NCI-H345 (cell line): ENCODE results near the gene PROM2.

ENCODE experiments used
- DNase-seq: peaks from one replicate; lab custom pipeline; 2025; lab: John Stamatoyannopoulos, UW

PROM2 gene

DNA sequence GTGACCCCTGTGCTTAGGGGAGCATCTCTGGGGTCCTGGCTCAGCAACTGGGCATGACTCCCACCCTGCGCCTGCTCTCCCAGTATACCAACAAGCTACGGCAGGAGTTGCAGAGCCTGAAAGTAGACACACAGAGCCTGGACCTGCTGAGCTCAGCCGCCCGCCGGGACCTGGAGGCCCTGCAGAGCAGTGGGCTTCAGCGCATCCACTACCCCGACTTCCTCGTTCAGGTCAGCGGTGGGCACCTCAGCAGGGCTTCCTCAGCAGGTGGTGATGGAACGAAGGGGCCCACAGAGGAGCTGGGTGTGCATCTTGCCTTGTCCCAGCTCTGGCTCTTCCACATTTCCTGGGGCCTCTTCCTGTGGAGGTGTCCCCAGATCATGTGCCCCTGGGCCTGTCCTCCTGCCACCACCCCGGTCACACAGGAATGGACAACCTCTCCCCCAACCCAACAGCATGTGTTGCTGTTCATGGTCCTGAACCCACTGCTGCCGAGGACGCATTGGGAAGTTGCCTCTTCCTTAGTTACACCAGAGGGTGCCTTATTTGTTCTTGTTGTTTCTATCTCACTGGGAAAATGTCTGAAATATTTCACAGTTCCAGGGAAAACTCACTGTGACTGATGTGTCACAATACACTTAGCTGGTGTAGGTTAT, 10.8 kb downstream of the PROM2 start:
- no peak for DNase-seq

DNA sequence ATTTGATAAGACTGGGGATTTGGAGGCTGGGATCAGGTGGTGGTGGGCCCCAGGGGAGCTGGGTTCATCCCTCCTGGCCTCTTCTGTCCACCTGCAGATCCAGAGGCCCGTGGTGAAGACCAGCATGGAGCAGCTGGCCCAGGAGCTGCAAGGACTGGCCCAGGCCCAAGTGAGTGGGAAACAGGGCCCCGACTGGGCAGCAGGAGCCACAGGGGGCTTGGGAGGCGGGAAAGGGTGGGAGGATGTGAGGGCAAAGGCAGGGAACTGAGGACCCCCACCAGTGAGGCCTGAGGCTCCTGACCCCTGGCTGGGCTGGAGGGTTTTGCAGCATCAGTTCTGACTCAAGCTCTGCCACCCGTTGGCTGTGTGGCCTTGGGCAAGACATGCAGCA, 11.3 kb downstream of the PROM2 start:
- DNase-seq: no peak

DNA sequence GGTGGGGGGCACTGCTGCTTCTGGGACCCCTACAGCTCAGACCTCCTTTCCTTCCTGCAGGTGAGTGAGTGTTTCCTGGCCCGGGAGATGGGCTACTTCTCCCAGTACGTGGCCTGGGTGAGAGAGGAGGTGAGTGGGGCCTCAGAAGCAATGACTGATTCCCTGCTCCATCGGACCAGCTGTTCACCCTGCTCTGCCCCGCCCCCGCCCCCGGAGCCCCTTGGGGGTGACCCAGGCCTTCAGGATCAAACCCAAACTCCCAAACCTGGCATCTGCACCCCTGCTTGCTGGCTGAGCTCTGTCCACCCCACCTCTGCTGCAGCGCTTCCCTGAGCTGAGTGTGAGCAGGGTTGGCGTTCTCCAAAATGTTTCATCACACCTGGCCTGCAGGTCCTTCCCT, 13.1 kb downstream of the PROM2 start:
- DNase-seq: no peak

DNA sequence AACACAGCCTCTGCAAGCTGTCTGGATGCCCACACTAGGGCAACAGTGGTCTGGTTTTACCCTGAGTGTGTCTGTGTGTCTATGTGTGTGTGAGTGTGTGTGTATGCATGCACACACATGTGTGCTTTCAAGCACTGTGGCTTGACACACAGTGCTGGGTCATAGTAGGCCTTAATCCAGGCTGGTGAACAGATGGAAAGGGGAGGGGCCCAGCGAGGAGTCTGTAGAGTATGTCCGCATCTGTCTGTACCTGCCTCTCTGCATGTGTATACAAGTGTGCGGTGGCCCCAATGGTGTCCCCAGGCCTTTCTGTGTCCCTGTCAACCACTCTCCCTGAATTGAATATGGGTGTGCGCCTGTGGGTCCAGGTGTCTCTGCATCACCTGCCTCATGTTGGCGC, 13.6 kb downstream of the PROM2 start:
- no peak for DNase-seq

DNA sequence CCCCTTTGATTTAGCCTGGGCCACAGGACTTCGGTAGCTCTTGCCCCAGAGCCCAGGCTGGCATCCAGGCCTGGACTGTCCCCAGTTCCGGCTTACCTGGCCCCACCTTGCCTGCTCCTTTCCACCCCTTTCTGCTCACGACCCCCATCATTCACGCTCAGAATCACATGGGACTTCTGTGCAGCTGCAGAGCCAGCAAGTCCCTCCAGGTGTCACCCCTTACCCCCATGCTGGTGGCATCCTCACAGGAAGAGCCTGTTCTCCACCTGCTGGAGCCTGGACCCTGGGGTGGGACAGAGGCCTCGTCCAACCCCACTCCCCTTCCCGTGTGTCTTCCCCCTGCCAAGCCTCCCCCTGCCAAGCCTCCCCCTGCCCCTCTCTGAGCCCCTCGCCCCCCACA, 15.0 kb downstream of the PROM2 start:
- DNase-seq: peak; percentile 22

DNA sequence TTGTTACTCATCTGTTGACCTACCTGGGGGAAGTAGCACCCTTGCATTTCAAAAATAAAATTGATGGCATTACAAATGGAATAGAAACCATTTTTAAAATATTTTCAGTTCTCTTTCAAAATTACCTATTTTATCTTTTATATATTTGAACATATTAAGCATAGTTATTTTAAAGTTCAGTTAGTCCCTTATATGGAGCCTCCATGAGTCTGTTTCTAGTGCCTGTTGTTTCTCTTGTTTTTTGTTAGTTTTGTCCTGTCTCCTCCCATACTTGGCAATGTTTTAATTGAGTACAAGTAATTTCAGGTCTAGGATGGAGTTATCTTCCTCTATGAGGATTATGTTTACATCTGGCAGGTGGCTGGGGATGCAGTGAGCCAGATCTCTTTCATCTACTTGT, 17.0 kb downstream of the PROM2 start:
- DNase-seq: no peak

DNA sequence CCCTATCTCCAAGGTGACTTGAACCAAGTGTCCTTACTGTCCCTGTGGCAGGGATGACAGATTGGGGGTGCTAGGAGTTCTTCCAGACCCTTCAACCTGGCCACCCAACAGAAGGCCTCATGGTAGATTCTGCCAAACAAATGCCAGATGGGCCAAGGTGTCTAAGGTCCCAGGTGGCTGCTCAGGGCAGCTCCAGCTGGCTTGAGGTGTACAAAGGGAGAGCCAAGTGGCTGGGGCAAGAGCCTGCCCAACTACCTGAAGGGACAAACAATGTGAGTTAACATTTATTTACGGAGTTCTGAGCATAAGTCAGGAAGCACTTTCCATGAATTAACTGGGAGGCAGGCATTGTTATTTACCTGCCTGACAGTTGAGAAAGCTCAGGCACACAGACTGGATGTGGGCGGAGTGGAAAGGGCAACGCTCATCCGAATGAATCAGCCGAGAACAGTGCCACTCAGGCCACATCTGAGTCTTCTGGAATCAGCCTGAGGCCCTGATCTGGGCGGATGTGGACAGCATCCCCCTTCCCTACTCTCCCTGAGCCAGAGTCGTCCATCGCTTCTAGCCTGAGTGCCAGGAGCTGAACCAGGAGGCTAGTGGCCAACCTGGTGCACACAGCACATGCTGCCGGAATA, 18.5 kb downstream of the PROM2 start:
- no peak for DNase-seq

DNA sequence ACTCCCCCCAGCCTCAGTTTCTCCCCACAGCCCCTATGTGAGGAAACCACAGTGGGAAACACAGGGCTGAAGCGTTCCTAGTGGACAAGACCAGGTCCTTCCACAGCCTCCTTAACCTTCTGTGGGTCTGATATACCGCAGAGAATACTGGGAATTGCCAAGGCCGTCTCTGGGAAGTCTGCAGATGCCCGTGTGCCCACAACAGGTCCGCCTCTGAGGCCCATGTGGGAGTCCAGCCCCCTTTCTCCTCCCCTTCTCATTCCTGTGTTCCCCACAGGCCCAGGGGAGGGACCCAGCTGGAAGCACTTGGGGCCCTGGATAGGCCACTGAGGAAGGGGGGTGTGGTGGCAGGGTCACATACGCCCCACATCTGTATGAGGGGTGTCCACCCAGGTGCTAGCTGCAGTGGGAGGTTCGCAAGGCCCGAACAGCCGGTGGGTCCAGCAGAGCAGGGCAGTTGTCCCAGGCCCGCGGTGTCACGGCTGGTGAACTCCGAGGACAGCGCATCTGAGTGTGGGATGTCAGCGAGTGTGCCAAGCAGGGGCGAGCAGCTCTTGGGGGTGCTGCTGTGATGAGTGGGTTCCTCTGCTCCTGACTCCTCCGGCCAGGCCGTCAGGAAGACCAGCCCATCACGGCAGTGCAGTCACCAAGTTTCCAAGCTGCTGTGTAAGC, 20.5 kb downstream of the PROM2 start:
- DNase-seq: no peak

DNA sequence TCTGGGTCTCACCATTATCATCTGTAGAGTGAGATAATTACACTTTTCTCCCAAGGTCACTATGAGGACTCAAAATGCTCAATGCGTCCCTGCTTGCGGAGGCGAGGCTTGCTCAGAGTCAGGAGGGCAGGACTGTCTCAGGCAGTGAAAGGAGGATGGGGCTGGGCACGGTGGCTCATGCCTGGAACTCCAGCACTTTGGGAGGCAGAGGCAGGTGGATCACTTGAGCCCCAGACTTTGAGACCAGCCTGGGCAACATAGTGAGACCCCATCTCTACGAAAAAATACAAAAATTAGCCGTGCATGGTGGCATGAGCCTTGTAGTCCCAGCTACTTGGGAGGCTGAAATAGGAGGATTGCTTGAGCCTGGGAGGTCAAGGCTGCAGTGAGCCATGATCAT, 21.1 kb downstream of the PROM2 start:
- no peak for DNase-seq

DNA sequence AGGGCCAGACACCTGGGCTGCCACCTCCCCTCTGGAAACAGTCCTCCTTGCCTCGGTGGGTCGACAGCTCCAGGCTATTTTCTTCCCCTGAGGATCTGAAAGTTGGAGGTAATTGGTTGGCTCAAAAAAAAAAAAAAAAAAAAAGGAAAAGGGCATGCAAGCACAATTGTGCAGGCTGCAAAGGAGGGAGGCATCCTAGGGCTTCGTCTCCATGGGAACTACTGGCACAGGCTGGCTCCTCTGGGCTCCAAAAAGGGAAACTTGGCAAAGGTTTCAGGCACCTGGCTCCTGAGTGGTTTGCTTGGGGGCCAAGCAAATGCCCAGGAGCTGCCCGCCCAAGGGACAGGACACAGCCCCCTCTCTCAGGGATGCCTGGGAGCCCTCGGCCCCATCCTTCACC, 21.8 kb downstream of the PROM2 start:
- peak; percentile 87 for DNase-seq

DNA sequence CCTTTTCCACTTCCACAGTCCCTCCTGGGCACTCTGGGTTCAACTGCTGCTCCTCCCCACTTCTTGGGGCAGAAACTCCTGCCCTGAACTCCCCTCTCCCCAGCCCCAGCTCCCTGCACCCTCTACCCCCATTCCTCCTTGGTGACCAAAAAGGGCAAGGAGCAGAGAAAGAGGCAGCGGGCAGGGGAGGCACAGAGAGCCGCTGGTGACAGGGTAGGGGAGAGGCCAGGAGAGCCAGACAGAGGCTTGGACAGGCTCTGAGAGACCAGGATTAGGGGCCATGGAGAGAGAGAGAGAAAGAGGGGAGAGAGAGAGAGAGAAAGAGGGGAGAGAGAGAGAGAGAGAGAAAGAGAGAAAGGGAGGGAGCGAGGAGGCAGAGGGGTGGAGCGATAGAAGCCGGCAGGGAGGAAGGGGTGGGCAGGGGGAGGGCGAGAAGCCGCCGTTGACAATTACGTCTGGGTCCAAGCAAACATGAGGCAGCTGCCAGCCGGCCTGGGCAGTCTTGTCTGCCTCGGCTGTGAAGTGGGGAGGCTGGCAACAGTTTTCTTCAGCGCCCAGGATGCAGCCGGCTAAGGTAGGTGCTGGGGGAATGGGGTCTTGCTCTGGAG, 22.7 kb downstream of the PROM2 start, which contains the start of gene KCNIP3:
Gene KCNIP3, plus strand, starts transcription at position 468 of the 608 bp plus-strand sequence. Its CDS starts 92 bp downstream, at position 560.
- DNase-seq: peak; percentile 77

DNA sequence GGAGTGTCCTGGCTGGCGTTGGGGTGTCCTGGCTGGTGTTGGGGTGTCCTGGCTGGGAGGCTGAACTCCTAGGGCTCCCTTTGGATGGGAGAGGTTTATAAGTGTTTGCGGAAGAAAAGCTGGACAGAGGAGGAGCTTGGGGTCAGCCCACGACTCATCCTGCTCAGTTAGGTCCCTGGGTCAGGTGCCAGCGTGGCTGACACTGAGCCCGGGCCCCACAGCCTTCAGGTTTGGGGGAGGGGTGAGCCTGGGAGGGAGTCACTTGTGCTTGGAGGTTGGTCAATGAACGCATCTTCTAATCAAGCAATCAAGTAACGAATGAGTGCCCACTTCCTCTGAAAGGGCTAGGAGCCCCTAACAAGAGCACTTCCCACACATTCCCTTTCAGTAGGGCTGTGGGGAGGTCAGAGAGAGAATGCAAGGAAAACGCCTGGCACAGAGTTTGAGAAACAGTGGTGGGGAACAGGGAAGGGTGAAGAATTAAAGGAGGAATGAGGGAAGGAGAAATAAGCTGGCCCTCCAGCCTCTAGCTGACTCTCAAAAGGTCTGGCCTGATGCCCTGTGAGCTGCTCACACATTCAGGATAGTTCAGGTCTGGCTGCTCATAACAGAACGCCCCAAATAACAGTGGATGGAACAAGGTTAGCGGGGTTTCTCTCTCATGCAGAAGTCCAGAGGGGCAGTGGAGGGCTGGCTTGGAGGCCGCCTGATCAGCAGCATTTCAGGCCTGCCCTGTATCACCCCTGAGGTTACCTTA, 23.6 kb downstream of the PROM2 start:
- no peak for DNase-seq

DNA sequence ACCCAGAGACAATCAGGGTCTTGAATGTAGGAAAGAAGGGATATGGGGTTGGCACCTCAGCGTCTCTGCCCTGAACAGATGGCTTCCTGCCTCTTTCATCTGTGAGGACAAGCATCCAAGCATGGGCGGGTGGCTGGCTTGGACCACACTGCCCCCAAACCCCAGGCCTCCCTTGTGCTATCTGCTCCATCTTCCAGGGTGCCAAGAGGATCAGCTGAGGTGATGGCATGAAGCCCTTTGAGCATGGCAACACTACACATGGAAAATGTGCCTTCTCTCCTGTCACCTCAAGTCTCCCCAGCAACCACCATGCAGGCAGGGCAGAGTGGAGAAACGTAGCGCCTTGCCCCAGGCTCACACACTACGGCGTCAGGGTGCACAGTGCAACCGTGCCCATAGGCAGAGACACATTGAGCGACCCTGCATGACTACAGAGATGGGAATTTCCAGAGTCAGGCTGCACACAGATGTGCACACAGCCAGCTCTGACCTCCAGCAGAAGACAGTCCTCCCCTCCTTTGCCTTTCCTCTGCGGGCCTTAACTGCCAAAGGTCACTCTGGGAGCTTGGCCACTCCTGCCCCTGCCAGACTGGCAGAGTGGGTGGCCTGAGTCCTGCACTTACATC, 24.4 kb downstream of the PROM2 start:
- no peak for DNase-seq

DNA sequence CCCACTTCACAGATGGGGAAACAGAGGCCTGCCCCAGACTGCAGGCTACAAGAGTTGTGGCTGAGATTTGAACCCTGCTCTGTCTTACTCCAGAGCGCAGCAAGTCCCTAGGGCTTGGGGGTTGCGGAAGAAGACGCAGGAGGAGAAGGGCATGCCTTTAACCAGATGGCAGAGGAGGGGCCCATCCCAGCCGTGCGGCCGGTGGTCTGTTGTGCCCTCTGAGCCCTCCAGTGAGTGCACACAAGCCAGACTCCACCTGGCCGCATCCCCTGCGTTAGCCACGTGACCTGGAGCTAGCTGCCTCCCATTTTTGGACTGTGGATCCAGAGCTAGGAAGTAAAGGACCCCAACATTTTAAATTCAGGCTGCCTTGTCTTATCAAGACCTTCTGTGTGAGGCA, 25.7 kb downstream of the PROM2 start:
- DNase-seq: no peak

DNA sequence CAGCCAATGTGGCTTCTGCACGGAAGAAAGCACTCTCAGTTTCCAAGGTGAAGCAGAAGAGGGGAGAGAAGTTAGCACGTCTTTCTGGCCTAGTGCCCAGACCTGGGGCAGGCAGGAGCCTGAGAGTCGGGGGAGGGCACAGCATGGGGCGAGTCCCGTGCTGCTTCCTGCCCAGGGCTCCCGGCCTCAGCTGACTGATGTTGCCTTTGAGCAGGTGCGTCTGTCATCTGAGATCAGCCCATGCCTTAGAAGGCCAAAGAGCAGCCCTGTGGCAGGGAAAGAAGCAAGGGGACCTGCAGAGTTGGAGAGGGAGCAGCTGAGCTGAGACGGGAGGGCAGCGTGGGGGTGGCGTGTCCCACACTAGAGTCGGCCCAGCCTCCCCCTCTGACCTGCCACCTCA, 26.2 kb downstream of the PROM2 start:
- peak; percentile 86 for DNase-seq

DNA sequence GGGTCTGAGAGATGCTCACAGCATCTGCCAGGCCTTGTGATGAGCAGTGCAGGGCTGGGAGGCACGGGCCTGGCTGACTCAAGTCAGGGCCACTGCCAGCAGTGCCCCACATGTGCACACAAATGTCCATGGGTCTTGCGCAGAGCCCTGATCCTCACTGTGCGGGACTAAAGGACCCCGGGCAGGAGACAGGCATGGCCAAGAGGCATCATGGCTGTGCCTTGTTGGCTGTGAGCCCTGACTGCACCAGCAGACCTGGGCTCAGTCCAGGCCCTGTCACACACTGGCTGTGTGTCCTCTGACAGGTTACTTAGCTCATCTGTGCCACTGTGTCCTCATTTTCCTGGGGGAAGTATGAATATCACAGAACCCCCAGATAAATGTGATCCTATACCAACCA, 26.9 kb downstream of the PROM2 start:
- no peak for DNase-seq

DNA sequence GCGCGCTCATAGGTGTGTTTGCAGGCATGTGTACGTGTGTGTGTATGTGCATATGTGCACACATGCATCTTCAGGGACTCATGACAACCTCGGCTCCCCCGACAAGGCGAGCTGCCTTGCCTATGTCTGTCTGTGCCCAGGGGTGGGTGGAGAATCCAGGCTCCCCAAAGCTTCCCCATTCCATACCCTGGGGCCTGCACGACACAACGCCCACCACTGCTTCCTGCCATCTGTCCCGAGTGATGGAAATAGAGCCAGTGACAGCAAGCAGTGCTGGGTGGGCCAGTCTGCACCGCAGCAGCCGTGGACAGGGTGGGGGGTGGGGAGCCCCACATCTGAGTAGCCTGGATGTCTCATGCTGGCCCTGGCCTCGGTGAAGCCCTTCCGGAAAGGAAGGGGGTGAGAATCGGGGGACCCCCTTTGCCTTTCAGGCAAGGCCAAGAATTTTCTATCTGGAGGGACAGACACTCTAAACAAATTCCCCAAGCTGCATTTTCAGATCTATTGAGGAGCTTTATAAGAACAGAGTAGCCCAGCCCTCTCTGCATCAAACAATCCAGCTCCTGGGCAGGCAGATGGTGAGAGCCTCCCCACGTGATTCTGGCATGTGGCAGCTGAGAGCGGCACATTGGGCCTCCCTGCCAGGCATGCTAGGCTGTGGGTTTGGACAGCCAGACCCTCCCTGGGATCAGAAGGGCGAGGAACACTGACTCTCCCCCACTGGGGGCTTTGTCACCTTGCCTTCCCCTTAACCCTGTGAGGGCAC, 27.8 kb downstream of the PROM2 start:
- no peak for DNase-seq

DNA sequence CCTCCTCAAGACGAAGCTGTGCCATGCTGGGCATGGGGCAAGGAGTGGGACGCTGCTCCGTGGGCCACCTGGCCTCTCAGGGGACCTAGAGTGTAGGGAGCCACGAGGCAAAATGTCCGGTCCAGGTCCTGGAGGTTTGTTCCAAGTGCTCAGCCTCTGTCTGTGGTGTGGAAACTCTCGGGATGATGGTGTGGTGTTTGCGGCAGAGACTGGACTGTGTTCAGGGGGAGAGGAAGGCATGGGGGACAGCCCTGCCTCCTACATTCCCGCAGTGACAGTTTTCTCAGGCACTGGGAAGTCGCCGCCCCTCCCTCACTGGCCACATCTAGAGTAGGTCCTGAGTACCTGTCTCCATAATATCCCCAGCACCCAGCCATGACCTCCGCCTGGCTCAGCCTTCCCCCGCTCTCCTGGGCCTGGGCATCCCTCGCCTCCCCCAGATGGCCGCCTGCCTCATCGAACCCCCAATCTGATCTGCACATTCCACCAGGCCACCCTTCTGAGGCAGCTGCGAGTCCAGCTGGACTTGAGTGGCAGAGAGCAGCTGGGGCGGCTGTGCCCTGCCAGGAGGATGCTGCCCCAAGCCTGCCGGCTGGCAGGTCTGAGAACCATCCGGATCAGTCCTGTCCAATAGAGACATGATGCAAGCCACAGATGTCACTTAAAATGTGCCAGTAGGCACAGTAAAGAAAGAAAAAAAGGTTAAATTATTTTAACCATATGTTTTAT, 29.1 kb downstream of the PROM2 start:
- no peak for DNase-seq

DNA sequence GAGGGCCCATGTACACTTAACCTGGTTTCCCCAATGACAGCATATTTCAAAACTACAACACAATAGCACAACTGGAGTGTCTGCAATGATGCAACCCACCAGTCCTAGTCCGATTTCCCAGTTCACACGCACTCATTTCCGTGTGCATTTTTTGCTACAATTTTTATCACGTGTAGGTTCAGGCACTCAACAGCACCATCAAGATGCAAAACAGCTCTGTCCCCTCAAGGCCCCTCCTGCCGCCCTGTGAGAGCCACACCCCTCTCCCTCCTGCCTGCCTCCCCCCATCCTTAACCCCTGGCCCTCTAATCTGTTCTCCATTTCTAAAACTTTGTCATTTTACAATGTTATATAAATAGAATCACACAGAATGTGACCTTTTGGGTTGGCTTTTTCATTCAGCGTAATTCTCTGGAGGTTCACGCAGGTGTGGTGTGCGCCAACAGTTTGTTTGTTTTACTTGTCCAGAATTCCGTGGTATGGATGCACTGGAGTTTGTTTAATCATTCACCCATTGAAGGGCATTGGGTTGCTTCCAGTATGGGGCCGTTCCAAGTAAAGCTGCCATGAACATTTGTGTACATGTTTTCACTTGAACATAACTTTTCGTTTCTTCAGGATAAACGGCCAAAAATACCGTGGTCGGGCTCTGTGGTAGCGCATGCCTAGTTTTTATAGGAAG, 31.3 kb downstream of the PROM2 start:
- peak; percentile 75 for DNase-seq
